ENCODE data around the gene DACT1.

DACT1 gene

GRCh38 chr14:58669556-58670200 lies 31.9 kb downstream of the DACT1 start:
- DNase-seq, result no peak

- no peak for DNase-seq
Measured at GRCh38 chr14:58671024-58671423, 33.3 kb downstream of the DACT1 start.

- DNase-seq, result no peak
Measured at GRCh38 chr14:58671436-58671835, 33.7 kb downstream of the DACT1 start.

GRCh38 chr14:58673722-58674121 lies 36.0 kb downstream of the DACT1 start:
- no peak for DNase-seq

GRCh38 chr14:58677001-58677400 lies 39.2 kb downstream of the DACT1 start:
- DNase-seq, result no peak

GRCh38 chr14:58677517-58677916 lies 39.8 kb downstream of the DACT1 start:
- no peak for DNase-seq

- no peak for DNase-seq
Measured at GRCh38 chr14:58677996-58678395, 40.2 kb downstream of the DACT1 start.

GRCh38 chr14:58680698-58681097 lies 42.9 kb downstream of the DACT1 start:
- DNase-seq, result no peak

- no peak for DNase-seq
Measured at GRCh38 chr14:58687232-58687795, 49.6 kb downstream of the DACT1 start.

- DNase-seq, result no peak
Measured at GRCh38 chr14:58690801-58691516, 53.2 kb downstream of the DACT1 start.

GRCh38 chr14:58693048-58693447 lies 55.3 kb downstream of the DACT1 start:
- DNase-seq, result no peak

- DNase-seq, result no peak
Measured at GRCh38 chr14:58695514-58695913, 57.8 kb downstream of the DACT1 start.

- no peak for DNase-seq
Measured at GRCh38 chr14:58697266-58697929, 59.6 kb downstream of the DACT1 start.

All from amniotic stem cell (primary cell).